ENCODE measurements around the gene TBX19.
A peak's percentile ranks its signal among the peaks of the same experiment; 100 is the strongest.
"Not testable (repeated sequence)": the region's sequence is repeated elsewhere in the genome, so short reads cannot be mapped to it uniquely, and the experiment has no call there.

The TBX19 gene

GRCh38 chr1:168320149-168320548 lies 39.5 kb downstream of the TBX19 start:
- DNase-seq (ENCODE audit: low spot score): no peak

- no peak for DNase-seq (ENCODE audit: low spot score)
These were observed 40.2 kb downstream of the TBX19 start for GRCh38 chr1:168320800-168321450.

- DNase-seq (ENCODE audit: low spot score): no peak
These were observed 41.3 kb downstream of the TBX19 start for GRCh38 chr1:168321945-168322344.

- no peak for DNase-seq (ENCODE audit: low spot score)
These were observed 44.2 kb downstream of the TBX19 start for GRCh38 chr1:168324745-168325425.

- DNase-seq (ENCODE audit: low spot score): no peak
These were observed 48.2 kb downstream of the TBX19 start for GRCh38 chr1:168328731-168329364.

GRCh38 chr1:168330285-168330684 lies 49.6 kb downstream of the TBX19 start:
- DNase-seq (ENCODE audit: low spot score): no peak

GRCh38 chr1:168331569-168331968 lies 50.9 kb downstream of the TBX19 start:
- DNase-seq (ENCODE audit: low spot score): no peak

GRCh38 chr1:168333562-168334276 lies 53.0 kb downstream of the TBX19 start:
- DNase-seq (ENCODE audit: low spot score): no peak

- no peak for DNase-seq (ENCODE audit: low spot score)
These were observed 54.8 kb downstream of the TBX19 start for GRCh38 chr1:168335500-168335899.

GRCh38 chr1:168338589-168339503 lies 58.2 kb downstream of the TBX19 start:
- DNase-seq (ENCODE audit: low spot score): no peak

- no peak for DNase-seq (ENCODE audit: low spot score)
These were observed 60.3 kb downstream of the TBX19 start for GRCh38 chr1:168340781-168341482.

GRCh38 chr1:168341483-168341975 lies 60.9 kb downstream of the TBX19 start:
- no peak for DNase-seq (ENCODE audit: low spot score)

- peak; percentile 88 for DNase-seq (ENCODE audit: low spot score)
These were observed 62.0 kb downstream of the TBX19 start for GRCh38 chr1:168342572-168343280.

- no peak for DNase-seq (ENCODE audit: low spot score)
These were observed 62.9 kb downstream of the TBX19 start for GRCh38 chr1:168343566-168343965.

GRCh38 chr1:168344517-168344916 lies 63.8 kb downstream of the TBX19 start:
- DNase-seq (ENCODE audit: low spot score): no peak

- DNase-seq (ENCODE audit: low spot score): no peak
These were observed 65.3 kb downstream of the TBX19 start for GRCh38 chr1:168345939-168346338.

GRCh38 chr1:168347630-168348029 lies 67.0 kb downstream of the TBX19 start:
- DNase-seq (ENCODE audit: low spot score): no peak

- no peak for DNase-seq (ENCODE audit: low spot score)
These were observed 67.6 kb downstream of the TBX19 start for GRCh38 chr1:168348146-168348709.

- not testable (repeated sequence) for DNase-seq (ENCODE audit: low spot score)
These were observed 73.9 kb downstream of the TBX19 start for GRCh38 chr1:168354335-168355269.
